HL-60 (cell line): ENCODE data around the gene BLOC1S4.

Source experiments
- GABPA ChIP-seq: IDR thresholded peaks from 2 replicates; pipeline ENCODE4 v1.6.1; 2012; ENCODE audit warnings: low read depth
- POLR2AphosphoS5 ChIP-seq: IDR thresholded peaks from 2 replicates; pipeline ENCODE4 v1.6.1; 2012; ENCODE audit warnings: low read depth
- TF ChIP-seq, protein P1 (sequence below): IDR thresholded peaks from one replicate; pipeline ENCODE4 v1.5.1; 2011; ENCODE audit warnings: low read length, control low read depth, inconsistent platforms; ENCODE audit not compliant: insufficient read depth

DNA sequence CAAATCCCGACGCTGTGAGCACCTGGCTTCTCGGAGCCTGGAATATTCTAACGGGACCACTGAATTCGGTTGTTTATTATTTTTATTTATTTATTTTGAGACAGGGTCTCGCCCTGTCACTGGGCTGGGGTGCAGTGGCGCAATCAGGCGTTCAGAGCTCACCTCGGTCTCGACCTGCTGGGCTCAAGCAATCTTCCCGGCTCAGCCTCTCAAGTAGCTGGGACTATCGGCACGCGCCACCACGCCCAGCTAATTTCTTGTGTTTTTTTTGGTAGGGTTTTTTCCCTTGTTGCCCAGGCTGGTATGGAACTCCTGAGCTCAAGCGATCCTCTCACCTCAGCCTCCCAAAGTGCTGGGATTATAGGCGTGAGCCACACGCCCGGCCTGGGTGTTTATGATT, 43.8 kb upstream of the BLOC1S4 start:
- TF ChIP-seq, protein P1, sequence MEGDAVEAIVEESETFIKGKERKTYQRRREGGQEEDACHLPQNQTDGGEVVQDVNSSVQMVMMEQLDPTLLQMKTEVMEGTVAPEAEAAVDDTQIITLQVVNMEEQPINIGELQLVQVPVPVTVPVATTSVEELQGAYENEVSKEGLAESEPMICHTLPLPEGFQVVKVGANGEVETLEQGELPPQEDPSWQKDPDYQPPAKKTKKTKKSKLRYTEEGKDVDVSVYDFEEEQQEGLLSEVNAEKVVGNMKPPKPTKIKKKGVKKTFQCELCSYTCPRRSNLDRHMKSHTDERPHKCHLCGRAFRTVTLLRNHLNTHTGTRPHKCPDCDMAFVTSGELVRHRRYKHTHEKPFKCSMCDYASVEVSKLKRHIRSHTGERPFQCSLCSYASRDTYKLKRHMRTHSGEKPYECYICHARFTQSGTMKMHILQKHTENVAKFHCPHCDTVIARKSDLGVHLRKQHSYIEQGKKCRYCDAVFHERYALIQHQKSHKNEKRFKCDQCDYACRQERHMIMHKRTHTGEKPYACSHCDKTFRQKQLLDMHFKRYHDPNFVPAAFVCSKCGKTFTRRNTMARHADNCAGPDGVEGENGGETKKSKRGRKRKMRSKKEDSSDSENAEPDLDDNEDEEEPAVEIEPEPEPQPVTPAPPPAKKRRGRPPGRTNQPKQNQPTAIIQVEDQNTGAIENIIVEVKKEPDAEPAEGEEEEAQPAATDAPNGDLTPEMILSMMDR = no peak
- TF ChIP-seq POLR2AphosphoS5 (no peak), GABPA (no peak)
